Spleen (tissue), 7 donors: Measurements from ENCODE around the gene KRT10.
A peak's percentile ranks its signal among the peaks of the same experiment; 100 is the strongest.

Source experiments
- CTCF ChIP-seq, 11 experiments: fragments of 200-600 bp in 7 of 11; fragments of 450-650 bp in 4 of 11; sonication (generic) in 4 of 11; IDR thresholded peaks in 8 of 11; conservative IDR thresholded peaks in 3 of 11; 1 replicate in 7 of 11; 2 replicates in 4 of 11; pipeline versions ENCODE4 v1.4.0 to v1.8.0; 2016 to 2021; ENCODE audit warnings: antibody characterized with exemption in 11 of 11, inconsistent platforms in 4 of 11, mild to moderate bottlenecking in 1 of 11
- POLR2A ChIP-seq, 3 donors: fragments of 450-650 bp; IDR thresholded peaks; one replicate each; pipeline ENCODE4 v1.5.1; 2017; ENCODE audit warnings: antibody characterized with exemption in 3 of 3, mild to moderate bottlenecking in 1 of 3
- POLR2AphosphoS5 ChIP-seq, 3 donors: sonication (generic); formaldehyde crosslinking; IDR thresholded peaks; one replicate each; pipeline ENCODE4 v1.5.1; 2017; ENCODE audit warnings: antibody characterized with exemption in 3 of 3
- donor health status: DM: no; HTN: no; CAD: no; lungs with moderate emphysema.
- donor health status: DM: no; HTN: no; CAD: no.
- donor health status: DM: no; HTN: no; CAD: no.

GRCh38 chr17:40819528-40820125 is 2.8 kb downstream of the KRT10 start:
- TF ChIP-seq CTCF (IDR thresholded peaks at IDR 0.05 in 8 of 11, conservative IDR thresholded peaks at IDR 0.05 in 3 of 11) (no peak), POLR2AphosphoS5 (IDR thresholded peaks at IDR 0.05) (peak in 1 of 3 donors; percentile 28), POLR2A (IDR thresholded peaks at IDR 0.05) (no peak)
